Fibroblast of villous mesenchyme (primary cell): ENCODE results near the gene GRM4. TPM values are rescaled to one million over a fixed set of nuclear protein-coding genes. Genes with fewer than 3 reads are reported as not detected.
A peak's percentile ranks its signal among the peaks of the same experiment; 100 is the strongest.

ENCODE experiments used
- DNase-seq: peaks from one replicate; pipeline ENCODE4 v3.0.0-alpha.2; 2010; ENCODE audit warnings: low read depth
- H3K4me3 ChIP-seq: 2 replicates; pipeline ENCODE4 v1.5.1; 2011; ENCODE audit warnings: low read depth, mild to moderate bottlenecking, low read length
- CTCF ChIP-seq: IDR thresholded peaks from 2 replicates; pipeline ENCODE4 v1.5.1; 2012; ENCODE audit warnings: low read depth, mild to moderate bottlenecking, low read length; ENCODE audit not compliant: insufficient read depth
- total RNA-seq: library from RNA; depleted of rRNA; stranded (reverse); fragments of >200 nt; gene quantifications from 2 replicates; pipeline ENCODE4 v1.2.3, GENCODE V29; 2012

Gene GRM4
- total RNA-seq, 1 donor, result under 0.01 TPM

- no peak for TF ChIP-seq CTCF
- no peak overlapping the region for H3K4me3 ChIP-seq
- no peak for DNase-seq
Observed at GRCh38 chr6:34157851-34158250, 12.0 kb upstream of the GRM4 start.

GRCh38 chr6:34157236-34157830, 11.4 kb upstream of the GRM4 start:
- TF ChIP-seq CTCF, result no peak
- DNase-seq, result no peak
- H3K4me3 ChIP-seq, result no peak overlapping the region

- DNase-seq, result no peak
Observed at GRCh38 chr6:34155471-34156300, 9.8 kb upstream of the GRM4 start.

GRCh38 chr6:34154668-34155447, 9.0 kb upstream of the GRM4 start:
- peak overlapping the region; percentile 15 for H3K4me3 ChIP-seq
- TF ChIP-seq CTCF, result peak; percentile 98
- peak; percentile 30 for DNase-seq

More at GRCh38 chr6:34155471-34156300, 9.8 kb upstream of the GRM4 start:
- H3K4me3 ChIP-seq, result no peak overlapping the region
- TF ChIP-seq CTCF, result no peak

- H3K4me3 ChIP-seq, result no peak overlapping the region
- no peak for DNase-seq
- no peak for TF ChIP-seq CTCF
Observed at GRCh38 chr6:34152806-34153520, 7.1 kb upstream of the GRM4 start.

- DNase-seq, result no peak
- no peak for TF ChIP-seq CTCF
Observed at GRCh38 chr6:34152042-34152524, 6.2 kb upstream of the GRM4 start.

More at GRCh38 chr6:34152042-34152524, 6.2 kb upstream of the GRM4 start:
- no peak overlapping the region for H3K4me3 ChIP-seq
